Transverse colon (tissue), 4 donors: Measurements from ENCODE around the gene COMP. TPM values are rescaled to one million over a fixed set of nuclear protein-coding genes. Genes with fewer than 3 reads are reported as not detected.

Experiments
- DNase-seq: peaks from one replicate; pipeline ENCODE4 v3.0.0-alpha.2; 2019
- H3K27ac ChIP-seq, 4 donors: fragments of 200-600 bp; sonication (generic); 2 replicates each; pipeline ENCODE4 v1.5.1; 2016 to 2018; ENCODE audit warnings: inconsistent platforms in 4 of 4
- H3K27me3 ChIP-seq: fragments of 200-600 bp; sonication (generic); 2 replicates; pipeline ENCODE4 v1.5.1; 2017; ENCODE audit warnings: inconsistent platforms
- H3K36me3 ChIP-seq, 4 donors: fragments of 200-600 bp; sonication (generic); 2 replicates each; pipeline ENCODE4 v1.5.1; 2017 to 2019; ENCODE audit warnings: inconsistent platforms in 4 of 4
- H3K4me1 ChIP-seq, 4 donors: fragments of 200-600 bp; sonication (generic); 2 replicates each; pipeline ENCODE4 v1.5.1; 2017 to 2020; ENCODE audit warnings: inconsistent platforms in 4 of 4
- H3K4me3 ChIP-seq, 4 donors: fragments of 200-600 bp; sonication (generic); 1 replicate in 1 of 4; 2 replicates in 3 of 4; pipeline versions ENCODE4 v1.5.1 to v1.6.1; 2017 to 2019; ENCODE audit warnings: inconsistent platforms in 4 of 4
- H3K9me3 ChIP-seq, 2 donors: fragments of 200-600 bp; sonication (generic); 2 replicates each; pipeline ENCODE4 v1.5.1; 2017 to 2019; ENCODE audit warnings: inconsistent platforms in 2 of 2
- CTCF ChIP-seq, 5 experiments: fragments of 200-600 bp in 3 of 5; fragments of 450-650 bp in 2 of 5; sonication (generic) in 3 of 5; IDR thresholded peaks; 1 replicate in 2 of 5; 2 replicates in 3 of 5; pipeline ENCODE4 v1.5.1; 2016 to 2017; ENCODE audit warnings: antibody characterized with exemption in 5 of 5, inconsistent platforms in 3 of 5, mild to moderate bottlenecking in 2 of 5, moderate library complexity in 1 of 5
- EP300 ChIP-seq: sonication (generic); formaldehyde crosslinking; IDR thresholded peaks from one replicate; pipeline ENCODE4 v1.6.1; 2017; ENCODE audit warnings: antibody characterized with exemption, low read depth
- POLR2A ChIP-seq: fragments of 450-650 bp; IDR thresholded peaks from one replicate; pipeline ENCODE4 v1.6.1; 2016; ENCODE audit warnings: antibody characterized with exemption, mild to moderate bottlenecking, moderate library complexity
- POLR2AphosphoS5 ChIP-seq, 3 donors: sonication (generic); formaldehyde crosslinking; IDR thresholded peaks; one replicate each; pipeline ENCODE4 v1.6.1; 2016; ENCODE audit warnings: antibody characterized with exemption in 3 of 3
- WGBS, 2 donors: methylation state at CpG; one replicate each; pipeline ENCODE4 v1.1.5; 2018; ENCODE audit warnings: low coverage in 1 of 2; 5-methylcytosine and 5-hydroxymethylcytosine counted together
- in situ Hi-C, 4 donors: fragments of 200-750 bp; cut with MboI; loops; one replicate each; pipeline versions ENCODE4 v1.15.0 to v1.15.1; 2017; ENCODE audit warnings: low sequenced_read_pairs in 3 of 4, low pct_ligation_motif_present in 1 of 4, low pct_unique_long_range_greater_than_20kb in 1 of 4
- intact Hi-C: fragments of 100-400 bp; cut with DNase I; formaldehyde crosslinking; loops from one replicate; pipeline ENCODE4 v1.15.1; 2023; ENCODE audit warnings: low total_unique reads
- total RNA-seq, 4 donors: library from RNA; depleted of rRNA; stranded (reverse); fragments of >200 nt; gene quantifications; one replicate each; pipeline ENCODE4 v1.1.0, GENCODE V29; 2016

Gene COMP
- total RNA-seq, 4 donors from 2014 or later, result 0.32 to 0.55 TPM; not detected in 2

DNA sequence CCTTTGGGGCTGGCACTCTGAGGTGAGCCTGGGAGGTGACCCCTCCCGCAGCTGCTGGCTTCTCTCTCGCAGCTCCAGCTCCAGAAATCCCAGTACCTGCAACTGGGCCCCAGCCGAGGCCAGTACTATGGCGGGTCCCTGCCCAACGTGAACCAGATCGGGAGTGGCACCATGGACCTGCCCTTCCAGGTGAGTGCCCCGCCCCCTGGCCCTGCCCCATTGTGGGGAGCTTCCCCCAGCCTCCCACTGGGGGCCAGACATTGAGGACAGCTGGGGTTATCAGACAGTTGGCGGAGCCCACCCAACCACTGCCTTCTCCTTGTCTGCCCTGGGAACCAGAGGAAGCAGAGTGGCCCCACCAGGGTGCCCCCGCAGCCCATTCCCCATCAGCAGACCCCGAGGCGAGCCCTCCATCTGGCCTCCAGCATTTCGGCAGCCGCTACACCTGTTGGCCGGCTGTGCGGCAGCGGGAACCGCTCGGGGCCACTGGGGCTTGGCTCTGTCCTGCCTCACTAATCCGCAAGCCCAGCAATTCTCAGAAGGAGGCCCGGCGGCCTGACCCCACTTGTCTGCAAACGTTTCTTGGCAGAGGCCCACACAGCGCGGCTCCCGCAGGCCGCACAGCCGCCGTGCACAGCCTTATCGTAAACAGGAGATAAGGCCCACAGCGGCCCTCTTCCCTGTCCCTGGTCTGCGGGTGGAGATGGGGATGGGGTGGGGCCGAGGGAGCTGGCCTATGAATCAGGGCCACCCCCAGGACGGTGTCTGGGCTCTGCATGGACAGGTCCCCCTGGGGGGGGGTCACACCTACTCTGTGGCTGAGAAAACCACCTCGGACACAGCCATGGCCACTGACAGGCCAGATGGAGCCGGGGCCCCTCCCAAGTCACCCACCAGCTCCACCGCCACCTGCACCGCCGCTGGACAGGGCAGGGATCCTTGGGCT lies 48.0 kb downstream of the COMP start:
- in situ Hi-C loops (no loop called here), intact Hi-C loops (no loop called here)
- Histone ChIP-seq H3K4me1 (peaks cover 33 to 45% (median 42%) of the 10 kb centered on the region in 4 donors), H3K9me3 (no peaks in the 10 kb centered on the region), H3K36me3 (no peaks in the 10 kb centered on the region), H3K27me3 (no peaks in the 10 kb centered on the region), H3K27ac (peak overlapping the region; percentile 52 to 87 (median 66)), H3K4me3 (no peak overlapping the region)
- TF ChIP-seq POLR2AphosphoS5 (IDR thresholded peaks at IDR 0.05), result no peak
- no peak for TF ChIP-seq POLR2A
- no peak for TF ChIP-seq EP300
- no peak for TF ChIP-seq CTCF (IDR thresholded peaks at IDR 0.05)
- DNase-seq, result peak; percentile 71
- WGBS, 2 donors, result 44% methylated on average over 18 of the region's 38 CpGs; no CpG with 5 or more reads in 1 of the 2 donors

DNA sequence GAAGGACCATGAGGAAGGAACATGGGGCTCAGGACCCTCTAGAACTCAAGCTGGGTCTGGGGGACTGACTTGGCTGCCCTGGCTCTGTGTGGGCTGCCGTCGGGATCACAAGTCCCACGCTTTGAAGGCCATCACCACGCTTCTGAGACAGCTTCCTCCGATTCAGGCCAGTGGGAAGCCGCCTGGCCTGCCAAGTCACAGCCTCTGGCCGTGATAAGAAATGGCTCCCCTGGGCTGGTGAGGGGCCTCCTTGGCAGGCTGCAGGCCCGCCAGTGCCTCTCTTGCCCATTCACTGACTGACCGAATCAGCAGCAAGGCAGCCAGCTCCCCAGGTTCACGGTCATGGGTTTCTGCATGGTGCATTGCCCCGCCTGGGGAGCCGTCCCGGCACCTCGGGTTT lies 48.8 kb downstream of the COMP start:
- no peaks in the 10 kb centered on the region for H3K9me3 ChIP-seq
- no peaks in the 10 kb centered on the region for H3K27me3 ChIP-seq
- 93% methylated on average over 14 of the region's 14 CpGs; no CpG with 5 or more reads in 1 of the 2 donors for WGBS, 2 donors
- no peak overlapping the region for H3K4me3 ChIP-seq
- peak overlapping the region; percentile 52 to 87 (median 66) for H3K27ac ChIP-seq
- no peak for TF ChIP-seq POLR2AphosphoS5 (IDR thresholded peaks at IDR 0.05)
- TF ChIP-seq EP300, result no peak
- TF ChIP-seq CTCF (IDR thresholded peaks at IDR 0.05), result no peak
- no peak for TF ChIP-seq POLR2A
- in situ Hi-C loops (no loop called here), intact Hi-C loops (no loop called here)
- peaks cover 33 to 47% (median 45%) of the 10 kb centered on the region in 4 donors for H3K4me1 ChIP-seq
- no peak for DNase-seq
- H3K36me3 ChIP-seq, result no peaks in the 10 kb centered on the region

DNA sequence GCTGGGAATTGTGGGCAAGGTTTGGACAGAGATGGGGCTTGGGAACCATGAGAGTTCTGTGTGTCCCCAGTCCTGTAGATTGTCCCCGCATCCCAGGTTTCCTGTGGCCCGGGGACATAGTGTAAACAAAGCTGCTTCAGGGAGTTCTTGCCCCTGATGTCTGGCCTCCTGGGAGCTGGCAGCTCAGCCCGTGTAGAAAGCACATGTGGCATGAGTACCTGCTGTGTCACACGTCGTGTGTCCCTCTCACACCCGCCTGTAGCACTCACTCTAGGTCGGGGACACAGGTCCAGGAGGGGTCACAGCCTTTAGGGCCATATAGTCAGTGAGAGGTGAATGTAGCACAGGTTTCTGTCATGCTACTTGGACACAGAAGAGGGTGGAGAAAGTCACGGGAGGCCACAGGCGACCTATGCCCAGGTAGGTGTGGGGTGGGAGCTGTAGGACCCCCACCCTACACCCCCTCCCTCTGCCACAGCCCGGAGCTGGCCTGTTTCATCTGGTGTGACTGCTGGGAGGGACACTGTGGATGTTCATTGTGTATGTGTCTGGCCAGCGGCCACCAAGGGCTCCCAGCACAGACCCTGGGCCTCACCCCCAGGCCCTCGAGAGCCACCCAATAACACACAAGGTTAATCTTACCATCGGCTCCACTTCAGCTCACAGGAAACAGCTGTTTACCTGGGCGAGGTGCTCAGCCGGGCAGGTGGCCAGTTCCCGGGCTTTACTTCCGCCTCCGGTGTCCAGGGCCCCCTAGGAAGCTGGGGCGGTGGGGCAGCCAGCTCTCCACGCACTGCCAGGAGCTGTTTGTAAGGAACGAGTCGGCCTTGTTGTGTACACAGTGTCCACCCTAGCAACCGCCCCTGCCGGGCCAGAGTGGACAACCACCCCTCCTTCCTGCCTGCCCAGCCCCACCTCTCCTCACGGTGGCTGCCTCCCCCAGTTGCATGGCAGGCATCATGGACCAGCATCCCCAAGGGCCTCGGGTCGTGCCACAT lies 49.7 kb downstream of the COMP start:
- in situ Hi-C loops (no loop called here), intact Hi-C loops (no loop called here)
- DNase-seq, result peak; percentile 84
- peak in 1 of 3 donors; percentile 42 for TF ChIP-seq POLR2AphosphoS5 (IDR thresholded peaks at IDR 0.05)
- TF ChIP-seq POLR2A, result no peak
- no peak for TF ChIP-seq EP300
- TF ChIP-seq CTCF (IDR thresholded peaks at IDR 0.05), result peak in 1 of 5 experiments; percentile 18
- peaks cover 33 to 54% (median 52%) of the 10 kb centered on the region in 4 donors for H3K4me1 ChIP-seq
- WGBS, 2 donors, result 50% methylated on average over 26 of the region's 27 CpGs; no CpG with 5 or more reads in 1 of the 2 donors
- H3K4me3 ChIP-seq, result no peak overlapping the region
- H3K9me3 ChIP-seq, result no peaks in the 10 kb centered on the region
- no peaks in the 10 kb centered on the region for H3K36me3 ChIP-seq
- no peaks in the 10 kb centered on the region for H3K27me3 ChIP-seq
- peak overlapping the region; percentile 52 to 87 (median 66) for H3K27ac ChIP-seq
